Effector CD8-positive, alpha-beta T cell (primary cell): Measurements from ENCODE around the gene SERPINE1.
"Not testable (repeated sequence)": the region's sequence is repeated elsewhere in the genome, so short reads cannot be mapped to it uniquely, and the experiment has no call there.

Source experiments
- DNase-seq: peaks from one replicate; lab custom pipeline; 2025; lab: John Stamatoyannopoulos, UW

Gene SERPINE1

DNA sequence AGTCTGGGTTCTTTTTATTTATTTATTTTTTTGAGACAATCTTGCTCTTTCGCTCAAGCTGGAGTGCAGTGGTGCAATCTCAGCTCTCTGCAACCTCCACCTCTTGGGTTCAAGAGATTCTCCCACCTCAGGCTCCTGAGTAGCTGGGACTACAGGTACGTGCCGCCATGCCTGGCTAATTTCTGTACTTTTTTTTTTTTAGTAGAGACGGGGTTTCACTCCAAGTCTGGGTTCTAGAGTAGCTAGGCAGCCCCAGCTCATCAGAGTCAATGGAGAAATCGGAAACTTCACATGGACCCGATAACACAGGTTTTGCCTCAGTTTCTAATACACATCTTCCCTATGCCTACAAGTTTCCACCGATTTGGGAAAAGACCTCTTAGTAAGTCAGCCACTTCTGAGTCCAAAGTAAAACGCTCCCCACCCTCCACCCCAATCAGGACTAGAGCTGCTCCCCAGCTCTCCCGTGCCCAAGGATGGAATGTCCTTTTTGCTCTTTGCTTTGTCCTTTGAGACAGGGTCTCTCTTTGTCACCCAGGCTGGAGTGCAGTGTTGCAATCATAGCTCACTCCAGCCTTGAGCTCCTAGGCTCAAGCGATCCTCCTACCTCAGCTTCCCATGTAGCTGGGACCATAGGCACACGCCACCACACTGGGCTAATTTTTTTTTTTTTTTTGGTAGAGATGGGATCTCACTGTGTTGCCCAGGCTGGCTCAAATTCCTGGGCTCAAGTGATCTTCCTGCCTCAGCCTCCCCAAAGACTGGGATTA, 3.8 kb upstream of the SERPINE1 start:
- no peak for DNase-seq

DNA sequence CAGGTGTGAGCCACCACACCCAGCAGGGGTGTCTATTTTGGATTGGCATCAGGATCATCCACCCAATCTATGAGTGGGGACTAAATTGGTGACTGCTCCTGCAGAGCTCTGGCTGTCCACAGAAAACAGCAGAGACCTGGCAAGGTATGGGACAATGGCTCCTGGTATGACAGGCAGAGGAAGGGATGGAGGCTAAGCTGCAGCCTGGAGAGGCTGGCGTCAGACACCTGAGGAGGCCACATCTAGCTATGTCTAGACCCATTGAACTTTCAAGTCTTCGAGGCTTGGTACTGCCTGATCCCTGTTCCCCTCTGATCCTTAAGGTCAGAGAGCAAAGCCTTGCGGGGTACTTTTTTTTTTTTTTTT, 3.2 kb upstream of the SERPINE1 start:
- no peak for DNase-seq

DNA sequence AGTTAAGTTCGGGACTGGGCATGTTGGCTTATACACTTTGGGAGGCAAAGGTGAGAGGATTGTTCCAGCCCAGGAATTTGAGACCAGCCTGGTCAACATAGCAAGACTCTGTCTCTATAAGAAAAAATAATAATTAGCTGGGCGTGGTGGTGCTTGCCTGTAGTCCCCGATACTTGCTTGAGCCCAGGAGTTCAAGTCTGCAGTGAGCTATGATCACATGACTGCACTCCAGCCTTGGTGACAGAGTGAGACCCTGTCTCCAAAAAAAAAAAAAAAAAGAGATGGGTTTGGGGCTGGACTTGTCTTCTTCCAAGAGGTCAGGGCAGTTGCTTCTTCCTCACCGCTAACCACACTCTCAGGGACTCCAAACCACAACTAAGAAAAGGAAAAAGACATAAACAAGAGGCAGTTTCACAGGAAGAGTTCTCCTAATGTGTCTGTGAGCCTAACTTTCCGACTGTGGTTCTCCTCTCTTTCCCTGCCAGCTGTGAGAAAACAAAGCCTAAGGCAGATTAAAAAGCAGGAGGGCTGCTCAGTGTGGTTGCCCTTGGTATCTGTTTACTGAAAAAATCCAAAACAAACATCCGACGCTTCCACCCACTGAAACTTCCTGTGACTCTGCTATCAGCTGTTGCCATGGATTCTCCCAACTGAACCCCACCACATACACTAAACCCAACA, 2.4 kb upstream of the SERPINE1 start:
- no peak for DNase-seq

DNA sequence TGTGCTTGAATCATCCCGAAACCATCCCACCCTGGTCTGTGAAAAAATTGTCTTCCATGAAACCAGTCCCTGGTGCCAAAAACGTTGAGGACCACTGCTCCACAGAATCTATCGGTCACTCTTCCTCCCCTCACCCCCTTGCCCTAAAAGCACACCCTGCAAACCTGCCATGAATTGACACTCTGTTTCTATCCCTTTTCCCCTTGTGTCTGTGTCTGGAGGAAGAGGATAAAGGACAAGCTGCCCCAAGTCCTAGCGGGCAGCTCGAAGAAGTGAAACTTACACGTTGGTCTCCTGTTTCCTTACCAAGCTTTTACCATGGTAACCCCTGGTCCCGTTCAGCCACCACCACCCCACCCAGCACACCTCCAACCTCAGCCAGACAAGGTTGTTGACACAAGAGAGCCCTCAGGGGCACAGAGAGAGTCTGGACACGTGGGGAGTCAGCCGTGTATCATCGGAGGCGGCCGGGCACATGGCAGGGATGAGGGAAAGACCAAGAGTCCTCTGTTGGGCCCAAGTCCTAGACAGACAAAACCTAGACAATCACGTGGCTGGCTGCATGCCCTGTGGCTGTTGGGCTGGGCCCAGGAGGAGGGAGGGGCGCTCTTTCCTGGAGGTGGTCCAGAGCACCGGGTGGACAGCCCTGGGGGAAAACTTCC, 784 bp upstream of the SERPINE1 start:
- DNase-seq: no peak

DNA sequence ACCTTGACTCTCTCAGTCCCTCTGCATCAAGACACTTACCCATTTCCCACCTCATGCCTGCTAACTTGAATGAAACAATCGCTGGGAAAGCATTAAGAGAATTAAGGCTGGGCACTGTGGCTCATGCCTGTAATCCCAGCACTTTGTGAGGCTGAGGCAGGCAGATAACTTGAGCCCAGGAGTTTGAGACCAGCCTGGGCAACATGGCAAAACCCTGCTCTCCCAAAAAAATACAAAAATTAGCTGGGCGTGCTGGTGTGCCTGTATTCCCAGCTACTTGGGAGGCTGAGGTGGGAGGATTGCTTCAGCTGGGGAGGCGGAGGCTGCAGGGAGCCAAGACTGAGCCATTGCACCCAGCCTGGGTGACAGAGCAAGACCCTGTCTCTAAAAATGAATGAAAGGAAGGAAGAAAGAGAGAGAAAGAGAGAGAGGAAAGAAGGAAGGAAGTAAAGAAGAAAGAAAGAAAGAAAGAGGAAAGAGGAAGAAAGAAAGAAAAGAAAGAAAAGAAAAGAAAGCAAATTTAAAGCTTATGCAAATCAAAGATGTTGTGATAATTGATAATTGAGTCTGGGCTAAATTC, 646 bp downstream of the SERPINE1 start:
- DNase-seq: no peak

DNA sequence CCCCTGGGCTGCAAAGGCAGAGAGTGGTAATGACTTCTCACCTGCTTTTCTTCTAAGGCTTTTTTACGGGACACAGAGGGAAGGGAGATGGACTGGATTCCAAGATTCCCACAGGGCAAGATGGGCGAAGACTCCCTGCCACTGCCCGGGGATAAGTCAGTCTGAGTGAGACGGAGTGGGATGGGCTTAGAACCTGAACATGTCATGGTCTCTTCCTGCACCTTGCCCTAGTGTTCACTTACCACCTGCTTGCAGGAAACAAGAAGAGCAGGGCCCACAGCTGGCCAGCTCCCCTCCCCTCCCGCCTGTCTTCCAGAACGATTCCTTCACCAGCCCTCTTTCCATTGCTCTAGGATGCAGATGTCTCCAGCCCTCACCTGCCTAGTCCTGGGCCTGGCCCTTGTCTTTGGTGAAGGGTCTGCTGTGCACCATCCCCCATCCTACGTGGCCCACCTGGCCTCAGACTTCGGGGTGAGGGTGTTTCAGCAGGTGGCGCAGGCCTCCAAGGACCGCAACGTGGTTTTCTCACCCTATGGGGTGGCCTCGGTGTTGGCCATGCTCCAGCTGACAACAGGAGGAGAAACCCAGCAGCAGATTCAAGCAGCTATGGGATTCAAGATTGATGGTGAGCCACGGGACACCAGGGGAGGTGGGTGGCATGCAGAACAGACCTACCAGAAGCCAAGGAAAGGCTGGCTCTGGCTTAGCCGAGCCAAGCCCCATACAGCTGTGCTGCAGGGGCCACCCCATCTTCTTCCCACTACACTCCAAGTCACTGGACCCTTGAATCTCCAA, 1.3 kb downstream of the SERPINE1 start:
- DNase-seq: no peak

DNA sequence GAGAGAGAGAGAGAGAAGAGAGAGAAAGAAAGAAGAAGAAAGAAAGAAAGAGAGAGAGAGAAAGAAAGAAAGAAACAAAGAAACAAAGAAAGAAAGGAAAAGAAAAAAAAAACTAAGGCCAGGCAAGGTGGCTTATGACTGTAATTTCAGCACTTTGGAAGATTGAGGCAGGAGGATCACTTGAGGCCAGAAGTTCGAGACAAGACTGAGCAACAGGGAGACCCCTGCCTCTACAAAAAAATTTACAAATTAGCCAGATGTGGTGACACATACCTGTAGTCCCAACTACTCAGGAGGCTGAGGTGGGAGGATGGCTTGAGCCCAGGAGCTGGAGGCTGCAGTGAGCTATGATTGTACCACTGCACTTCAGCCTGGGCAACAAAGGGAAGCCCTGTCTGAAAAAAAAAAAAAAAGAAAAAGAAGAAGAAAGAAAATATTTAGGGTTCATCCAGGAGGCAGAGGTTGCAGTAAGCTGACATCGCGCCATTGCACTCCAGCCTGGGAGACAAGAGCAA, 2.8 kb downstream of the SERPINE1 start:
- no peak for DNase-seq

DNA sequence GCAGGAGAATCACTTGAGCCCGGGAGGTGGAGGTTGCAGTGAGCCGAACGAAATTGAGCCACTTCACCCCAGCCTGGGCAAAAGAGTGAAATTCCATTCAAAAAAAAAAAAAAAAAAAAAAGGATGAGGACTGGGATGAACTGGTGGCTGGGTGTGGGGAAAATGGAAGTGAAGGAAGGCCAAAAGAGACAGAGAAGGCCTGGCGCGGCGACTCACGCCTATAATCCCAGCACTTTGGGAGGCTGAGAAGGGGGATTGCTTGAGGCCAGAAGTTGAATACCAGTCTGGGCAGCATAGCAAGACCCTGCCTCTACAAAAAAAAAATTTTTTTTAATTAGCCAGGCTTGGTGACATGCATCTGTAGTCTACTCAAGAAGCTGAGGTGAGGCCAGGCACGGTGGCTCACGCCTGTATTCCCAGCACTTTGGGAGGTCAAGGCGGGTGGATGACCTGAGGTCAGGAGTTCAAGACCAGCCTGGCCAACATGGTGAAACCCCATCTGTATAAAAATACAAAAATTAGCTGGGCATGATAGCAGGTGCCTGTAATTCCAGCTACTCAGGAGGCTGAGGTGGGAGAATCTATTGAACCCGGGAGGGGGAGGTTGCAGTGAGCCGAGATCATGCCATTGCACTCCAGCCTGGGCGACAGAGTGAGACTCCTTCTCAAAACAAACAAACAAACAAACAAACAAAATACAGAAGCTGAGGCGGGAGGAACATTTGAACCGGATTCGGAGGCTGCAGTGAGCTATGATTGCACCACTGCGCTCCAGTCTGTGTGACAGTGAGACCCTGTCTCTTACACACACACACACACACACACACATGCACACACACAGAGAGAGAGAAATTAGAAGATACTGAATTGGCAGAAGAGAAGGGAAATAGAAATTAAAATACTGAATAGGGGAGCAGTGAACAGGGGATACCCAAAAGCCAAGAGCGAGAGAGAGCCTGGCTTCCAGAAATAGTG, 6.0 kb downstream of the SERPINE1 start:
- DNase-seq: not testable (repeated sequence)

DNA sequence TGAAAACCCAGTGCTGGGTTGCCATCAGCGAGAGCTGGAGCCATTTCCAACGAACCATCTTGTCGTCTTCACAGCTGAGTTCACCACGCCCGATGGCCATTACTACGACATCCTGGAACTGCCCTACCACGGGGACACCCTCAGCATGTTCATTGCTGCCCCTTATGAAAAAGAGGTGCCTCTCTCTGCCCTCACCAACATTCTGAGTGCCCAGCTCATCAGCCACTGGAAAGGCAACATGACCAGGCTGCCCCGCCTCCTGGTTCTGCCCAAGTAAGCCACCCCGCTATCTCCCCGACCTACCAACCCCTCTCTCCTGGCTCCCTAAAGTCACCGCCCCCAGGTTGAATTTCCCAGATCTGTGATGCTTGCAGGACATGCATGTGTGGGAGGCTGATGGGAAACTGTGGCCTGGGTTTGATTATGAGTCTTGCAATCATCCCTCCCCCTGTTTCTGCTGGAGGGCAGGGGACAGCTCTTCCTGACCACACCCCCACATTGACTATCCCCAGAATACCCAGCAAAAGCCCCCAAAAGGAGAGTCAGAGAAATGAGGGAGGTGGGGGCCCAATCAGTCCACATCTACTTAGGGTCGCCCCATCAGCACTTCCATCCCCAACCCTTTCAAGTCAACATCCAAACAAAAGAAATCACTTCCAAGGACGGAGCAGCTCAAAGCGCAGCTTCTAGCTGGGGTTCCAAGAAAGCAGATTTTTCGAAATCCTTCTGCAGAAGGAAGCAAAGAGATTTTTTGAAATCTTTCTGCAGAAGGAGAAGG, 6.9 kb downstream of the SERPINE1 start:
- DNase-seq: no peak

DNA sequence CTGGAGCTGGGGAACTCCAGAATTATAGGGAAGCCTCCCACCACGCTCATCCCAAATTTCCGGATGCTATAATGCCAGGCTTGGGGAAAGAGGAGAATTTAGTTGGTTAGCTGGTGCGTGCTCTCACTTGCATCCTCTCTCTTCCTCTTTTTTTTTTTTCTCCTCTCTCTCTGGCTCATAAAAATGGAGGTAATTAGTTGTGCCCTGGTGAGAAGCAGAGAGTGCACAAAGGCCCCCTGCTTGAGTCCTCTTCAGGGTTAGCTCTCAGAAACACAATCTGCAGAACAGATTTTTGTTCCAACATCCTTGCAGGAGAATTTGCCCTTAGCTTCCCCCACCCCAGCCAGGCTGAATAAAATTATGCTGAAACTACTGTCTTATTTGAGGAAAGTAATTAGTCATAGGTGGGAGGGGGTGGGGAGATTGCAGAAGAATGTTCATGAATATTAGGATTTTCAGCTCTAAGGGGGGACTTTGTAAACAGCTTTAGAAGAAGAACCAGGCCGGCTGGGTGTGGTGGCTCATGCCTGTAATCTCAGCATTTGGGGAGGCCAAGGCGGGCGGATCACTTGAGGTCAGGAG, 7.6 kb downstream of the SERPINE1 start:
- DNase-seq: no peak

DNA sequence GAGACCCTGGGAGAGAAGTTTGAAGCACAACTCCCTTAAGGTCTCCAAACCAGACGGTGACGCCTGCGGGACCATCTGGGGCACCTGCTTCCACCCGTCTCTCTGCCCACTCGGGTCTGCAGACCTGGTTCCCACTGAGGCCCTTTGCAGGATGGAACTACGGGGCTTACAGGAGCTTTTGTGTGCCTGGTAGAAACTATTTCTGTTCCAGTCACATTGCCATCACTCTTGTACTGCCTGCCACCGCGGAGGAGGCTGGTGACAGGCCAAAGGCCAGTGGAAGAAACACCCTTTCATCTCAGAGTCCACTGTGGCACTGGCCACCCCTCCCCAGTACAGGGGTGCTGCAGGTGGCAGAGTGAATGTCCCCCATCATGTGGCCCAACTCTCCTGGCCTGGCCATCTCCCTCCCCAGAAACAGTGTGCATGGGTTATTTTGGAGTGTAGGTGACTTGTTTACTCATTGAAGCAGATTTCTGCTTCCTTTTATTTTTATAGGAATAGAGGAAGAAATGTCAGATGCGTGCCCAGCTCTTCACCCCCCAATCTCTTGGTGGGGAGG, 10.8 kb downstream of the SERPINE1 start:
- DNase-seq: no peak

DNA sequence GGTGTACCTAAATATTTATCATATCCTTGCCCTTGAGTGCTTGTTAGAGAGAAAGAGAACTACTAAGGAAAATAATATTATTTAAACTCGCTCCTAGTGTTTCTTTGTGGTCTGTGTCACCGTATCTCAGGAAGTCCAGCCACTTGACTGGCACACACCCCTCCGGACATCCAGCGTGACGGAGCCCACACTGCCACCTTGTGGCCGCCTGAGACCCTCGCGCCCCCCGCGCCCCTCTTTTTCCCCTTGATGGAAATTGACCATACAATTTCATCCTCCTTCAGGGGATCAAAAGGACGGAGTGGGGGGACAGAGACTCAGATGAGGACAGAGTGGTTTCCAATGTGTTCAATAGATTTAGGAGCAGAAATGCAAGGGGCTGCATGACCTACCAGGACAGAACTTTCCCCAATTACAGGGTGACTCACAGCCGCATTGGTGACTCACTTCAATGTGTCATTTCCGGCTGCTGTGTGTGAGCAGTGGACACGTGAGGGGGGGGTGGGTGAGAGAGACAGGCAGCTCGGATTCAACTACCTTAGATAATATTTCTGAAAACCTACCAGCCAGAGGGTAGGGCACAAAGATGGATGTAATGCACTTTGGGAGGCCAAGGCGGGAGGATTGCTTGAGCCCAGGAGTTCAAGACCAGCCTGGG, 11.4 kb downstream of the SERPINE1 start:
- DNase-seq: peak; percentile 44

DNA sequence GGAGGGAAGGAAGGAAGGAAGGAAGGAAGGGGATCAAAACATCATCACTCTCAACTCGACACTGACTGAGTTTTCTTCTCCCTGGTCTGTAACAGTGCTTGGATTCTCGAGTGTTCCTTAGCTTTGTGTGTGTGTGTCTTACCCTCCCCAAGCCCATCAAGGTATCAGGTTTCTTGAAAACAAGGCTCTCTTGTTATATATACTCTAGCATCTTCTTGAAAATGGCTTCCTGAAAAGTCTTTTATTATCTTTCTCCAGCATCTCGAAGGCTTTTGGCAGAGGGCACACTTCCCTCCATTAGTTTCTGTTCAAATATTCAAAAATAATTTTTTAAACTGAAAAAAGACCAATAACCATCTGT, 13.4 kb downstream of the SERPINE1 start:
- no peak for DNase-seq

DNA sequence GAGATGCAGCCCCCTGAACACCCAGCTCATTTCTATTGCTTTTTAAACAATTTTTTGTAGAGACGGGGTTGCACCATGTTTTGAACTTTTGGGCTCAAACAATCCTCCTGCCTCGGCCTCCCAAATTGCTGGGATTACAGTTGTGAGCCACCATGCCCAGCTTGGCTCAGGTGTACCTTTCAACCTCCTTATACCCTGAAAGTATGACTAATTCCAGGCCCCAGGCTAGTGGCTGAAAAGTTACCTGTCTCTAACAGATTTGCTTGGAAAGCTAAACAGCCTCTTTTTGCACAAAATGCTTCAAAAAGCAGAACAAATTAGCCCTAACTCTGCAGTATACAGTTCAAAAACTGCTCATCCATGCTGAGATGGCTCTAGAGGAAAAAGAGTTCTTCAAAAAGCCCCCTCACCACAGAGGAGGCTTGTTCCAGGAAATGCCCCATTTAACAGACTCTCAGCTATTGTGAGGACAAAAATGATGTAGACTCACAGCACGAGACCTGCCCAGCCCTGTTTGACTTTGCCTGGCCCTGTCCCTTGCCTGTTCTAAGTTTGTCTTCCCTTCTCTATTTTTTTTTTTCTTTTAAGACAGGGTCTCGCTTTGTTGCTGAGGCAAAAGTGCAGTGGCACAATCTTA, 14.0 kb downstream of the SERPINE1 start:
- DNase-seq: no peak

DNA sequence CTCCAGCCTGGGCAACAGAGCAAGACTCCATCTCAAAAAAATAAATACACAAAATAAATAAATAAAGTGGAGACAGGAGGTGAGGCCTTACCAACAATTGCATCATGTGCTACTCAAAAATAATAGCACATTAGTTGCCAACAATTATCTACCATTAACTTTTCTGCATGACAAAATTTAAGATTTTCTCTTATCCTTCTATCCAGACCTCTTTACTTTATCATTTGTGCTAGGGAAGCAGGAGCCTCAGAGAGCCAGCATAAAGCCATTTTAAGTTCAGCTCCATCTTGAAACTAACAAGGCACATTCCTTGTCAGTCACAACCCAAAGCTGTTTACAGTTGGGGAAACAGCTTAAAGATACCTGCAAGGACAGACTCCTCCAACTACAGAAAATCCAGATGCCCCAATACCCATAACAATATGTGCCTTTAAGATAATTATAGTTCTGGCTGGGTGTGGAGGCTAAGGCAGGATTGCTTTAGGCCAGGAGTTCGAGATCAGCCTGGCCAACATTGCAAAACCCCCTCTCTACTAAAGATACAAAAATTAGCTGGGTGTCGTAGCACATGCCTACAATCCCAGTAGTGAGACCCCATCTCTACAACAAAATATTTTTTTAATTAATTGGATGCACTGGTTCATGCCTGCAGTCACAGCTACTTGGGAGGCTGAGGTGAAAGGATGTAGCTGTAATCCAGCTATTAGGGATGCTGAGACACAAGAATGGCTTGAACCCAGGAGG, 25.2 kb downstream of the SERPINE1 start:
- DNase-seq: no peak

DNA sequence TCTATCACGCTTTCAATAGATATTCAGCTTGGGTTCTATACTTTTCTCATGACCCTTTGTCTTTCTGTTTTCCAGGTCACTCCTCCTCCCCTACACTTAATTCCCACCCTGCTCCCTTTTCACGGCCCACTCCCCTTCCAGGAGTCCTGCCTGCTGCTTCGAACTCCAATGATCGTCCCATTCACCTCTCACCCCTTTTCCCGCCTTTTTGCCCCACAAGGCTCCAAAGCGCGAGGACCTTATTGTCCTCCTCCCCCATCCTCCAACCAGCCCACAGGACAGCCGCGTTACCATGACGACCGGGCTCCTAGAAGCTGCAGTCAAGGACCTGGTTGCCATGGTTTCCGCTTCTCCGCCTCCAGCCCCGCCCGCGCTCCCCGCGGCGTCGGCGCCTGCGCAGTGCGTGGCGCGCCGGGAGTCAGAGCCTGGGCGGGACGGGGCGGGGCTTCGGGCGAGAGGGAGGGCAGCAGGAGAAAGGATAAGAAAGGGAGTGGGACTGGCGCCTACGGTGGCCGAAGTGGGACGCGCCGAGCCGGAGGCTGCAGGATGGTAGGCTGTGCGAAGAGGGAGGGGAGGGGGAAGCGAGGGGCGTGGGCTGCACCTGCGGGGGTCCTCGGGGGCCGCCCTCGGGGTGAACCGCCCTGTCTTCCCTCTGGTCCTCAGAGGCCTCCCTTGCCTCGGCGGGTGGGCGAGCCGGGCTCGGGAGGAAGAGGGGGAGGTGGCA, 27.2 kb downstream of the SERPINE1 start, which contains the start of gene AP1S1:
Gene AP1S1 (plus strand): TSS at position 508 of the 724 bp plus-strand sequence. CDS start 39 bp downstream, at position 547.
- peak; percentile 87 for DNase-seq
